ENCODE data around the gene CCSER1.
"Not testable (repeated sequence)": the region's sequence is repeated elsewhere in the genome, so short reads cannot be mapped to it uniquely, and the experiment has no call there.

The CCSER1 gene

GRCh38 chr4:90840828-90841227 is 713.6 kb downstream of the CCSER1 start:
- DNase-seq (ENCODE audit: low read depth): no peak

GRCh38 chr4:90841676-90842075 is 714.5 kb downstream of the CCSER1 start:
- no peak for DNase-seq (ENCODE audit: low read depth)

- no peak for DNase-seq (ENCODE audit: low read depth)
These were observed 715.8 kb downstream of the CCSER1 start for GRCh38 chr4:90842960-90843359.

- no peak for DNase-seq (ENCODE audit: low read depth)
These were observed 717.0 kb downstream of the CCSER1 start for GRCh38 chr4:90844241-90844640.

- DNase-seq (ENCODE audit: low read depth): no peak
These were observed 718.6 kb downstream of the CCSER1 start for GRCh38 chr4:90845777-90846176.

- no peak for DNase-seq (ENCODE audit: low read depth)
These were observed 725.0 kb downstream of the CCSER1 start for GRCh38 chr4:90852237-90852636.

- no peak for DNase-seq (ENCODE audit: low read depth)
These were observed 727.9 kb downstream of the CCSER1 start for GRCh38 chr4:90855111-90855510.

GRCh38 chr4:90857081-90857820 is 730.1 kb downstream of the CCSER1 start:
- no peak for DNase-seq (ENCODE audit: low read depth)

GRCh38 chr4:90875791-90876190 is 748.6 kb downstream of the CCSER1 start:
- no peak for DNase-seq (ENCODE audit: low read depth)

- DNase-seq (ENCODE audit: low read depth): no peak
These were observed 749.1 kb downstream of the CCSER1 start for GRCh38 chr4:90876296-90876695.

- no peak for DNase-seq (ENCODE audit: low read depth)
These were observed 756.3 kb downstream of the CCSER1 start for GRCh38 chr4:90883519-90883918.

- no peak for DNase-seq (ENCODE audit: low read depth)
These were observed 761.4 kb downstream of the CCSER1 start for GRCh38 chr4:90888571-90888970.

- DNase-seq (ENCODE audit: low read depth): no peak
These were observed 762.0 kb downstream of the CCSER1 start for GRCh38 chr4:90889171-90889570.

GRCh38 chr4:90903413-90903812 is 776.2 kb downstream of the CCSER1 start:
- not testable (repeated sequence) for DNase-seq (ENCODE audit: low read depth)

- DNase-seq (ENCODE audit: low read depth): no peak
These were observed 776.8 kb downstream of the CCSER1 start for GRCh38 chr4:90904021-90904420.

- DNase-seq (ENCODE audit: low read depth): no peak
These were observed 779.0 kb downstream of the CCSER1 start for GRCh38 chr4:90906239-90906638.

GRCh38 chr4:90911724-90912434 is 784.7 kb downstream of the CCSER1 start:
- DNase-seq (ENCODE audit: low read depth): not testable (repeated sequence)

- no peak for DNase-seq (ENCODE audit: low read depth)
These were observed 795.0 kb downstream of the CCSER1 start for GRCh38 chr4:90922174-90922573.

GRCh38 chr4:90926957-90927356 is 799.8 kb downstream of the CCSER1 start:
- no peak for DNase-seq (ENCODE audit: low read depth)

GRCh38 chr4:90943311-90943710 is 816.1 kb downstream of the CCSER1 start:
- no peak for DNase-seq (ENCODE audit: low read depth)

- DNase-seq (ENCODE audit: low read depth): no peak
These were observed 819.8 kb downstream of the CCSER1 start for GRCh38 chr4:90946945-90947344.

GRCh38 chr4:90950385-90950841 is 823.2 kb downstream of the CCSER1 start:
- no peak for DNase-seq (ENCODE audit: low read depth)

GRCh38 chr4:90951037-90951436 is 823.8 kb downstream of the CCSER1 start:
- no peak for DNase-seq (ENCODE audit: low read depth)

Measured in activated T-cell treated with anti-CD3 and anti-CD28 coated beads for 24 hours (primary cell).